Measurements from ENCODE around the gene EPHB2. TPM values are rescaled to one million over a fixed set of nuclear protein-coding genes. Genes with fewer than 3 reads are reported as not detected.

Gene EPHB2
- total and polyA plus RNA-seq, 2 of the 13 experiments (the other 11 are each of a cell fraction or from before 2014, with no cell fraction given) = 0.03 to 0.11 TPM

GRCh38 chr1:22963044-22963677, 252.5 kb downstream of the EPHB2 start (continued):
- TF ChIP-seq DRAP1 (CRISPR knock-in tag; IDR thresholded peaks at IDR 0.05) (peak; percentile 47; the same call in 1 of the 2 replicates), ZNF619 (CRISPR knock-in tag; IDR thresholded peaks at IDR 0.05) (peak; percentile 94), ZNF687 (CRISPR knock-in tag; IDR thresholded peaks at IDR 0.05) (peak; percentile 88), SRSF1 (optimal IDR thresholded peaks at IDR 0.05; ENCODE audit: low read depth, low read length) (no peak), ATAD3A (CRISPR knock-in tag; IDR thresholded peaks at IDR 0.05) (no peak), ZNF569 (CRISPR knock-in tag; IDR thresholded peaks at IDR 0.05; ENCODE audit: borderline replicate concordance) (no peak), BRD4 (CRISPR knock-in tag; IDR thresholded peaks at IDR 0.05) (no peak), ZXDC (CRISPR knock-in tag; IDR thresholded peaks at IDR 0.05) (no peak), ARHGAP35 (CRISPR knock-in tag; IDR thresholded peaks at IDR 0.05; ENCODE audit: borderline replicate concordance) (no peak), IKZF1 (IDR thresholded peaks at IDR 0.05) (no peak), ZNF44 (CRISPR knock-in tag; IDR thresholded peaks at IDR 0.05) (no peak), SMARCC2 (IDR thresholded peaks at IDR 0.05) (no peak; the same call in 1 of the 2 replicates), POLR2A (IDR thresholded peaks at IDR 0.05; ENCODE audit: insufficient read depth in 1 of 2, low read depth in 2 of 2, low read length in 2 of 2) (peak; percentile 58 to 63), ETV6 (CRISPR knock-in tag; conservative IDR thresholded peaks at IDR 0.05) (no peak), PLRG1 (conservative IDR thresholded peaks at IDR 0.05) (no peak), ZNF766 (CRISPR knock-in tag; IDR thresholded peaks at IDR 0.05; ENCODE audit: borderline replicate concordance) (no peak; the same call in 1 of the 2 replicates), POLR2AphosphoS5 (IDR thresholded peaks at IDR 0.05; ENCODE audit: low read depth, low read length) (peak; percentile 47), NFIC (IDR thresholded peaks at IDR 0.05; ENCODE audit: low read length) (no peak), ZNF326 (CRISPR knock-in tag; IDR thresholded peaks at IDR 0.05; ENCODE audit: borderline replicate concordance) (no peak), ZNF773 (CRISPR knock-in tag; IDR thresholded peaks at IDR 0.05; ENCODE audit: borderline replicate concordance) (no peak), PTBP1 (IDR thresholded peaks at IDR 0.05; ENCODE audit: low read depth, low read length, poor library complexity, severe bottlenecking) (no peak), ZNF577 (CRISPR knock-in tag; IDR thresholded peaks at IDR 0.05; ENCODE audit: borderline replicate concordance, low read depth) (no peak), ZNF335 (CRISPR knock-in tag; IDR thresholded peaks at IDR 0.05) (no peak), NFATC3 (CRISPR knock-in tag; IDR thresholded peaks at IDR 0.05) (no peak)
- TF ChIP-seq, protein P1, sequence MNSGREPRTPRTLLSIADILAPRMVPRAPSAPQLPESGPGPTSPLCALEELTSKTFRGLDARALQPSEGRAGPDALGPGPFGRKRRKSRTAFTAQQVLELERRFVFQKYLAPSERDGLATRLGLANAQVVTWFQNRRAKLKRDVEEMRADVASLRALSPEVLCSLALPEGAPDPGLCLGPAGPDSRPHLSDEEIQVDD (CRISPR knock-in tag; IDR thresholded peaks at IDR 0.05; ENCODE audit: borderline replicate concordance) = no peak; the same call in none of the 2 replicates

Measured in HepG2 (cell line).